GM18526 (cell line): ENCODE data around the gene FADS2.

Source experiments
- POLR2A ChIP-seq: IDR thresholded peaks from 3 replicates; pipeline ENCODE4 v1.6.1; 2011; ENCODE audit not compliant: insufficient read length; ENCODE audit errors: extremely low read depth

FADS2 gene

DNA sequence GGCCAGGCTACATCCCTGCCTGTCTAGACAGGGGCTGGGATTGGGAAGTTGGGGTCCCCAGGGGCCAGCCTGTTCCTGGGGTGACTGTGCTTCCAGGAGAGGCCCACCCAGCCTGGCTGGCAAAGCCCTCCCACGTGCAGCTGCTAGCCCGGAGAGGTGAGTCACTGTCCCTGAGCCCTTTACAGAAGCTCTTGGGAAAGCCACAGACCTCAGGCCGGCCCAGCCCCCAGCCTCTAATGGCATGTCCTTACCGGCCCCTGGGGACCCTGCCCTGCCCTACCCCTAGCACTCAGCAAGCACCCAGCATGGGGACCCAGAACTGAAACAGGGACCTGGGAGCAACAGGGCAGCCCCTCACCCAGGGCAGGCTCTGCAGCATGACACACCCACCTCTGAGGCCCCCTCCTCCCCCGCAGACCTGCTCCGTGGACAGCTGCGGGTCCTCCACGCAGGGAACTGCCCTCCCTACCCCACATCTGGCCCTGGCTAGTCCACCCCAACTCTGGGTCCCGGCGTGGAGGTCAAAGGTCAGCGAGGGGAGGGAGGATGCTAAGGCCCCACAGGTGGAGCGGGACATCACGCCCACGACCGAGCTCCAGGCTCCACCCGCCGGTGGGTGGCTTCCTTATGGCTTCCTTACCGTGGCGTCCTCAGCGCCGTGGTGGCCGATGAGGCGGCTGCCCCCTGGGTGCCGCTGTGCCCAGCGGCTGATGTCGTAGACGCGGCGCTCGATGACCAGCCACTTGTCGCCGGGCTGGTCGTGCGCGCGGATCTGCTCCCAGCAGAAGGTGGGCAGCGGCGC is 62.6 kb downstream of the FADS2 start:
- no peak for TF ChIP-seq POLR2A

DNA sequence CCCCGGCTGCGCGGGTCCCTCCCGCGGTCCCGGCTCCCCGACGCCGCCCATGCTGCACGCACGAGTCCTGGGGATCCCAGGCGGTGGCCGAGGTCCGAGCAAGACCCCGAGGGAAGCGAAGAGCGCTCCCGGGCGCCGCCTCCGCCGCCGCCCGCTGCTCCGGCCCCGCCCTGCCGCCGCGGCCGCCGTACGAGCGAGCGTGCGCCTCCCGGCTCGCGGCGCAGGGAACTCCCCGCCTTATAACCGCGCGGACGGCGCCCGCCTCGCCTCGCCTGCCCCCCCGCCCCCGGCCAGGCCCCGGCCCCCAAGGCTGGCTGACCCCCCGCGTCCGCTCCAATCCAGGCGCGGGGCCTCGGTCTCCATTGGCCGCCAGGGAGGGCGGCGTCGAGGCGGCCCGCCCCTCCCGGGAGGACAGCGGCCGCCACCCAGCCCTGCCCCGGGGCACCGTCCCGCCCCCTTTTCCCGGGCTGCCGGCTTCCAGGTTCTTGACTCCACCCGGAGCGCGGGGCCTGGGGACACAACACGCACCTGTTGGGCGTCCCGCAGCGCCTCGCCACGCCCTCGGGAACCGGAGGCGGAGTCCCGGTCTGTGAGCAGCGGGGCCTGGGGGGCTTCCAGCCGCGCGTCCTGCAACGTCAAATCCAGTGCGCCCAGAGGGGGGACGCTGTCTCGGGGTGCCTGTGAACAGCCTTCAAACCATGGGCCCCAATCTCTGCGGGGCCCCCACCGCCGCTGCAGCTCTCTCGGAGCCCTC is 63.4 kb downstream of the FADS2 start, which contains the start of gene FADS3:
Gene FADS3 (minus strand): TSS at position 215 of the 754 bp plus-strand sequence. CDS start 164 bp downstream, at position 51.
- TF ChIP-seq POLR2A: no peak

DNA sequence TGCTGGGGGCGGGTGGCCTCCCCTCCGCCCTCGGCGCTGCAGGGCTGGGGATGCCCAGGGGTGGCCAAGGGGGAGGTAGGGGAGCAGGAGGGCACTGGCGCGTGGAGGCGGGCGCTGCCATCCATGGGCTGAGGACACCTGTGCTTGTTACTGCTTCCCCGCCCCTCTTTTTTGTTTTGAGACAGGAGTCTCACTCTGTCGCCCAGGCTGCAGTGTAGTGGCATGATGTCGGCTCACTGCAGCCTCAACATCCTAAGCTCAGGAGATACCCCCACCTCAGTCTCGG is 63.9 kb downstream of the FADS2 start:
- TF ChIP-seq POLR2A: no peak

DNA sequence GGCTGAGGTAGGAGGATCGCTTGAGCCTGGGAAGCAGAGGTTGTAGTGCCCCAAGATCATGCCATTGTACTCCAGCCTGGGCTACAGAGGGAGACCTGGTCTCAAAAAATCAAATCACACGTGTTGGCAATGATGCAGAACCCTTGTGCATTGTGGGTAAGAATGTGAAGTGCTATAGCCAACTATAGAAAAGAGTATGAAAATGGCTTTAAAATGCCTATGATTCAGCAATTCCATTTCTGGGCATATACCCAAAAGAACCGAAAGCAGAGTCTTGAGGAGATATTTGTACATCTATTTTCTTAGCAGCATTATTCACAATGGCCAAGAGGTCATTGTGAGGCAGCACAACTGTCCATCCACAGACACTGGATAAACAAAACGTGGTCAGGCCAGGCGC is 65.9 kb downstream of the FADS2 start:
- no peak for TF ChIP-seq POLR2A

DNA sequence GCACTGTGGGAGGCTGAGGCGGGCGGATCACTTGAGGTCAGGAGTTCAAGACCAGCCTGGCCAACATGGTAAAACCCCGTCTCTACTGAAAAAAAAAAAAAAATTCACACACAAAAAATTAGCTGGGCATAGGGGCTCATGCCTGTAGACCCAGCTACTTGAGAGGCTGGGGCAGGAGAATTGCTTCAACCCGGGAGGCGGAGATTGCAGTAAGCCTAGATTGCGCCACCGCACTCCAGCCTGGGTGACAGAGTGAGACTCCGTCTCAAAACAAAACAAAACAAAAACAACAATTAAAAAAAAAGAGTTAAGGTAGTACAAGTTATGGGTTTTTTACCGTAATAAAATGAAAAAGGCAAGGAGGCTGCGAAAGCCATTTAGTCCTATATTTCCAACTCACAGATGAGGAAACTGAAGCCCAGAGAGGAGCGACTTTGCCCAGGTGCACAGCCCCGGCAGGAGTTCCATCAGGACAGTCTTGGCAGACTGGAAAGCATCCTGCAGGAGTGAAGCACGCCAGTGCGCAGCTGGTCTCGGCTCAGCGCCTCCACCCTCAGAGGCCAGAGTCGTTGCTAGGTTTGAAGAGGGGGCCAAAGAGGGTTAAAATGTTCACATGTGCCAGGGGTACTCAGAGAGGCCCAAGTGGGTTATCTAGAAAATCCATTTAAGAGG is 67.1 kb downstream of the FADS2 start:
- TF ChIP-seq POLR2A: no peak

DNA sequence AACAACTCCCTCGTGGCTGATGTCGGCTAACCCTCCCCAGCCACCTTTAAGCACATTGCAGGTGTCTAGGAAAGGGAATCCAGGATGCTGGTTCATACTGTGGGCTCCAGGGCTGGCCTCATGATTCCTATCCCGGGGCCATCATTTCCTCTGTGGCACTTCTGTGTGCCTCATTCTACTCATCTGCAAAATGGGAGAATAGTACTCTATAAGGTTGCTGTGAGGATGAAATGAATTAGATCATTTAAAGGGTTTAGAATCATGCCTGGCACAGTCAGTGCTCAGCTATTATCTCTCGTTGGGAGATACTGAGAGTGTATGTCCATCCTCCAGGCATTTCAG is 67.6 kb downstream of the FADS2 start:
- no peak for TF ChIP-seq POLR2A

DNA sequence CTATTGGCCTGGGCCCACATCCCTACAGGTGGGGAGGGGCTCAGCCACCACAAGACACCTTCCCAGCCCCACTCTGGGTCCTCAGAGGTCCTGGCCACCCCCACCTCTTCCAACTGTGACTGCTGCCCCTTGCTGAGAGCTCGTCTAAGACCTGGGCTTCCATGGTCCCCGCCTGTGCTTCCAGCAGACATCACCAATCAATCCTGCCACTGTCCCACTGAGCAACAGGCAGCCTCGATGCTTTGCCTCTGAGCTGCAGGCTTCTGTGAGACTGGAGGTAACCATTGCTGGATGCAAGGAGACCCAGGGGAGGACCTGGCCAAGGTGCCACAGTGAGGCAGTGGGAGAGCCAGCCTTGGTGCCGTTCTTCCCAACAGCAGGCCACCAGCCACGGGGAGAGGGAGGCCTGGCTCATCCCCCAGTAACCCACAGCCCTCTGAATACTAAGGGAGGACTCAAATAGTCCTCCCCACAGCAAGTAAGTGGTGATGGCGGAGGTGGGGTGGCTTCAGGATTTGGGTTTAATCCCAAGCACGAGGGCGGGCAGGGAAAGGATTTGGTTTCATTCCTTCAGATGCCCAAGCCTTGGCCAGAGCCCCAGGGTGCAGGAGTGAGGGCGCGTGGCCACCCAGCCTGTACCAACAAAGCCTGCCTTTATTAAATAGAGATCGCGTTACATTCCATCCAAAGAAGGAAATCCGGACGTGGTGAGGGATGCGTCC is 68.7 kb downstream of the FADS2 start:
- TF ChIP-seq POLR2A: no peak

DNA sequence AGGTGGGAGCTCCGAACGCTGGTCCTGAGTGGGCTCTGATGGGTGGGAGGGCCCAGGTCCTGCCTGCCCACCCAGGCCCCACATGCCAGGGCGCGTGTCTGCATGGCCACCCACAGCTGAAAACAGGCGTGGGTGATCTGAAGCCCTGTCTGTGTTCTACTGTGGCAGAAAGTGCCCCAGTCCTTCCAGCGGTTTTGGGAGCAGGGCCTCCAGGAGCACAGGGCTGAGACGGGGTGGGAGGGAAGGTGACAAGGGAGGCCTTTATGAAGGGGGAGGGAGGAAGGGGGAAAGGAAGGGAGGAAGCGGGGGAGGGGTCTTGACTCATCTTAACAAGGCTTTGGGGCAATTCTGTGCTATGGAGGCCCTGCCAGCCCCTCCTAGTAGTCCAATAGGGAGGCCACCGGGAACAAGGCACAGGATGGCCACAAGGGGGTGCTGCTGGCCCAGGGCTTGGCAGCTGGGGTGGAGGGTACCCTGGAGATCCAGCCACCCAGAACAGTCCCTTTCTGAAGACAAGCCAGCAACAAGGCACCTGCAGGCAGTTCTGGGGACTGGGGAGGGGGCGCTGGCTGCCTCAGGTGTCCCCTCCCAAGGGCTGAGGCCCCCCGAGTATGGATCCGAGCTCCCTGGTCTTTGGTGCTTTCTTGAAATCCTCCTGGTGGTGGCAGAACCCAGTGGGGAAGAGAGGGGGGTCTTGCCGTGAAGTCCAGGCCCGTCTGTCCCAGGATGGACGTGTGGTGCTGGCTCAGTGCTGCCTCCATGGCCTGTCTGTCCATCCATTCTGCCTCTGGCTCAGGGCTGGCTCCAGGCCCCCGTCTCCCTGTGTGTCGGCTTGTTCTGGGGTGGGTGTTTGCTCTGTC is 69.5 kb downstream of the FADS2 start:
- TF ChIP-seq POLR2A: no peak

DNA sequence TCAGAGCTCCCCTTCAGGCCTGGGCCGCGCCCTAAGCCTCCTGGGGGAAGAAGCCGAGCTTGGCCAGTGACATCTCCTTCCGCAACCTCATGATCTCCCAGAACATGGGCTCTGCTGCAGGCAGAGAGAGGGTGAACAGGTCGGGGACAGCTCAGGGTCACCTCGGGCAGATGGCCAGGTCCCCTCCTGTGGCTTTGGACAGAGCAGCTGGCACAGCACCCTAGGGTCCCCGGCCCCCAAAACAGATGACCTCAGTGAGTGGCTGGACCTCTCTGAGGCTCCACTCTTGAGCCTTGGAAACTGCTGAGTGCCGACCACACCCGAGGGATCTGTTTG is 70.1 kb downstream of the FADS2 start:
- TF ChIP-seq POLR2A: no peak

DNA sequence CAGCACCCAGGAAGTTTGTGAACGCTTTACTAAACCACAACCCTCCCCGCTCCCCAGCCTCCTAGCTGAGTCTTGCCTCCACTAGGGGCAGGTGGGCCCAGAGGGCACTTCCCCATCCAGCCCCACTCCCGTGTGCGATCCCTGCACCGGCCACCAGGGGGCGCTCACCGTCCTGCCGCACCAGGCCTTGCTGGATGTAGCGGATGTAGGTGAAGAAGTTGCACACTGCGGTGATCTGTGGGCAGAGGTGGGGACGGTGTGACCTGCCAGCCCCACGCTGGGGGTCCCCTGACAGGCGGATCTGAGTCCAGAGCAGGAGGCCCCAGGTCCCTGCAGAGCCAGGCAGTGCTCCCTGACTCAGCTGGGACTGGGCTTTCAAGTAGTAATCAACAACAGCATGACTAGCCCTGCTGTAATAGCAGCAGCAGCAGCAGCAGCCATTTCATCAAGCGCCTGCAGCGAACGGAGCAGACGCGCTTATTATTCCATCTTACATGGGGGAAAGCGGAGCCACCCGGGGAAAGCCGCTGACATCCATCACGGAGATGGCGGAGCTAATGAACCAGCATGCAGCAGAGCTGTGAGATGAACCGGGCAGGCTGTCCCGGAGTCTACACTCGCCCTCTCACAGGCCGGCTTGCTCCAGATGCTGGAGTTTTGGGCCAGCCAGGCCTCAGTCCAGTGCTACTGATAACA is 71.2 kb downstream of the FADS2 start:
- no peak for TF ChIP-seq POLR2A

DNA sequence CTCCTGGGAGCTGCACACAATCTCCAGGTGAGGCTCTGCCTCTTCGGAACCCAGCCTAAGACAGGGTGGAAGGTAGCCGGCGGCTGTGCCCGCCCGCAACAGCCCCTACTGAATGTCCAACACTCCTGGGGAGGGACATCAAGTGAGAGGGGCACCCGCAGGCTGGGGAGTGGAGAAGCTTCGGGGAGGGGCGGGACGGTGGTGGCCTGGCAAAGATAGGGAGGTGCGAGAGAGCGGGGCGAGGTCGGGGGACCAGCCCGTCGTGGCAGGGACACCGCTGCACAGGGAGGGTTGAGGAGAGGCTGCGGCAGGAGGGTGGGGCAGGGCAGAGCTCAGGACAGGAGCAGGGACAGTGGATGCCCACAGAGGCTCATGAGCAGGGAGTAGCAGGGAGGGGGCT is 72.2 kb downstream of the FADS2 start:
- TF ChIP-seq POLR2A: no peak

DNA sequence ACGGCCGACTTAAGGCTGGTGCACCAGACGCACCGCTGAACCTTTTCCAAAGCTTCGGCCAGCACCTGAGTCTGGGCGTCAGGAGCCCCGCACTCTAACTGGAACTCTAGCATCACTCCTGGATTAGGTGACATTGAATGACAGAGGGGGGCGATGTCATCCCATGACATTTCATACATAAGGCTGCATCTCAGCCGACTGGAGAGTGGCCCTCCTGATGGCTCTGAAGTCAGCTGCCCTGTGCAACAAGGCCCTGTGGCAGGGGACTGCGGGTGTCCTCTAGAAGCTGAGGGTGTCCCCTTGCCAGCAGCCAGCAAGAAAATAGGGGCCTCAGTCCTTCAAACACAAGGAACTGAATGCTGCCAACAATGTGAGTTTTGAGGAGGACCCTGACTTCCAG is 73.3 kb downstream of the FADS2 start:
- TF ChIP-seq POLR2A: no peak

DNA sequence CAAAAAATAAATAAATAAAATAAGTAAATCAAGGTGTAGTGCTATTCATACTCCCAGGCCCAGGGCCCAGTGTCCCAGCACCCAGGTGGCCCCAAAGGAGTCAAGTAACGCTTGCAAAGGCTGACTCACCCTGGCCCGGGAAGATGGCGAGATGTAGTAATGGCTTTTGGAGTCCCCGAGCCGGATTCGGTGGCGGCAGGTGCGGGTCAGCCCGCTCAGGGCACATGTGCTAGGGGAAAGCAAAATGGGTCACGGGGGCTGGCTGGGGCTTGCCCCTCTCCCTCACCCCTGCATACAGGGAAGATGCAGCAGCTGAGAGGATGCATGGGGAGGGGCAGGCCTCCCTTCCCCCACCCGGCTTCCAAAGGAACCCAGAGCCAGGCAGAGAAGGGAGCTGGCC is 74.2 kb downstream of the FADS2 start:
- no peak for TF ChIP-seq POLR2A

DNA sequence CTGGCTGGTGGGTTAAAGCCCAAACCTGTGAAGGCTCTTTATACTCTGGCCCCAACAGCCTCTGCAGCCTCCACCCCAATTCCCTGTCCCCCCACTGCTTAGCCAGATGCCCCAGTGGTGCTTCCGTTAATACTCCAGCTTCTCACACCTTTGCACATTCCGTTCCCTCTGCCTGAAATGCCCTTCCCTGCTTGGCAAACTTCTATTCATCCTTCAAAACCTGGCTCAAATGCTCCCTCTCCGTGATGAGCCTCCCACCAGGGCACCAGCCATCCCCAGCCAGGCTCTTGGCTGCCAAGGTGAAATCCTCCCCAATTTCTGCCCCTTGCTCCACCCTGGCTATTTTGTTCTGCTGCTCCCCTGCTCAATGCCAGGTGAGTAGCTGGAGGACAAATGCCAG is 75.7 kb downstream of the FADS2 start:
- TF ChIP-seq POLR2A: no peak

DNA sequence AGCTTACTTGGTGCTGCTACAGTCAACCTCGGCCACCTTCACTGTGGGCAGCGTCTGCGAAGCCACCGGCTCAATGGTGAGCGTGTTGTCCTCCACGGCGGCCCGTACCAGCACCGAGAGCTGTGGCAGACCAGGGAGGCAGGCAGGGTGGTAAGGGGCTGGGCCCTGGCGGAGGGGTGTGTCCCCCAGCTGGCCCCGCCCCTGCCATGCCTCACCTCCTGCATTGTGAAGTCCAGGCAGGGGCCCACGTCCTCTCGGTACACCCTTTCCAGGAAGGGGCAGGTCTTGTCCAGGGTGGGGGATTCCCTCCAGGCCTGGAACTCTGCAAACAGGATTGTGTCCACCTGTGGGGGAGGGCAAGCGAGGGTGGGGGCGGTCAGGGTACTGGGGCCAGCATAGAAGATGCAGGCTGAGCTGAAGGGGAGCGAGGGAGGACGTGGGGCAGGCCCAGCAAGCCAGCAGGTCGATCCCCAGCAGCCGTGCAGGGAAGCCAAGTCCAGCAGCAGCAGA is 76.5 kb downstream of the FADS2 start:
- no peak for TF ChIP-seq POLR2A
